ENCODE results near the gene CNTNAP2. TPM values are rescaled to one million over a fixed set of nuclear protein-coding genes. Genes with fewer than 3 reads are reported as not detected.

CNTNAP2 gene
- polyA plus RNA-seq, 10 donors: 5.6 to 19.6 (median 11.4) TPM

- no peak for DNase-seq
Measured at GRCh38 chr7:146414373-146414772, 297.8 kb downstream of the CNTNAP2 start.

GRCh38 chr7:146414937-146415336 is 298.3 kb downstream of the CNTNAP2 start:
- DNase-seq: no peak

- DNase-seq: no peak
Measured at GRCh38 chr7:146417176-146417575, 300.6 kb downstream of the CNTNAP2 start.

GRCh38 chr7:146423446-146423845 is 306.8 kb downstream of the CNTNAP2 start:
- peak; percentile 15 to 42 (median 27) for DNase-seq

- DNase-seq: peak; percentile 11 to 54 (median 53)
Measured at GRCh38 chr7:146424084-146424483, 307.5 kb downstream of the CNTNAP2 start.

- no peak for DNase-seq
Measured at GRCh38 chr7:146433501-146433900, 316.9 kb downstream of the CNTNAP2 start.

DNA sequence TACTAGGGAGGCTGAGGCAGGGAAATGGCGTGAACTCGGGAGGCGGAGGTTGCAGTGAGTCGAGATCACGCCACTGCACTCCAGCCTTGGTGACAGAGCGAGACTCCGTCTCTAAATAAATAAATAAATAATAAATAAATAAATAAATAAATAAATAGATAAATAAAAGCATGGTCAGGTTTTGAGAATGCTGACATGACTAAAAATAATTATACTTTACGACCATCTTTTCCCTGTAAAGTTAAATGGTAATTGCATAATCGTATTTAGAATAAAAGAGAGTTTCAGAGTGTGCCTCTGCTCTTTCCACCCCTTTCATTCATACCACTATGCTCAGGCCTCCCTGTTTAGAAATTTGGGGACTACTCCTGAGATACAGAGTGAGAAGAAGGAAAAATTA is 326.5 kb downstream of the CNTNAP2 start:
- DNase-seq: no peak

DNA sequence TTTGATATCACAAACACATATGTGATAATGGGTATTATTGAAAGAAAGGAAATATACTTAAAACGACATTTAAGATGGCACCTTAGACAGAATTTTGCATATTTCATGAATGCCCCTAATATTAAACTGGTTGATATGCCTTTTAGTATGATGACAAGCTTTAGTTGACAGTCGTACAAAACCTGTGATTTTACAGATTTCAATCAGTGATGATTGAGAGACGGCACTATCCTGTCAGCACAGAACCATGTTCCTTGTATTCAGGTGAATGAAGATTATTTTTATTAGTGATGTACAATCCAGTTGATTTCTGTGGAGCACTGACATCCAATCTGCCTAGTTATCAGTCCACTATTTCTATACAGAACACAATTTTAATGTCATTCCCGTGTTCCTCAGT is 333.0 kb downstream of the CNTNAP2 start:
- no peak for DNase-seq

GRCh38 chr7:146455091-146455655 is 338.6 kb downstream of the CNTNAP2 start:
- peak in 2 of 3 donors; percentile 6 to 43 for DNase-seq

GRCh38 chr7:146479040-146479439 is 362.4 kb downstream of the CNTNAP2 start:
- no peak for DNase-seq

DNA sequence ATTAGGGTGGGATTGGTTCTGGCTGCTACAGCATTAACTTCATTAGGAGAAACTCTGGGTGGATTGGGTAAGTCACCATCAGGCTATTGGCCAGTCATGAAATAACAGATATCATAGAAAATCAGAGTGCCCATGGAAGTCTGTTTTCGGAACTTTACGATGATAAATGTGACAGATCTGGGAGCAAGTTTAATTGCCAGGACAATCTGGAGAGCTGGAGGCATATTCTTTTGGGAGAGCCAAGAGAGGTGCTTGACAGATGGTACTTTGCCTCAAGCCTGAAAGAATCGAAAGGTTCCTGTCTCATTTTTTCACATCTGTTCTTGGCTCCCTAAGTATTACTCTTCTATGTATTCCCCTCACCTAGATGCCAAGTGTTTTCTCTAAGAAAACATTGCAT is 369.9 kb downstream of the CNTNAP2 start:
- no peak for DNase-seq

- no peak for DNase-seq
Measured at GRCh38 chr7:146492017-146492416, 375.4 kb downstream of the CNTNAP2 start.

DNA sequence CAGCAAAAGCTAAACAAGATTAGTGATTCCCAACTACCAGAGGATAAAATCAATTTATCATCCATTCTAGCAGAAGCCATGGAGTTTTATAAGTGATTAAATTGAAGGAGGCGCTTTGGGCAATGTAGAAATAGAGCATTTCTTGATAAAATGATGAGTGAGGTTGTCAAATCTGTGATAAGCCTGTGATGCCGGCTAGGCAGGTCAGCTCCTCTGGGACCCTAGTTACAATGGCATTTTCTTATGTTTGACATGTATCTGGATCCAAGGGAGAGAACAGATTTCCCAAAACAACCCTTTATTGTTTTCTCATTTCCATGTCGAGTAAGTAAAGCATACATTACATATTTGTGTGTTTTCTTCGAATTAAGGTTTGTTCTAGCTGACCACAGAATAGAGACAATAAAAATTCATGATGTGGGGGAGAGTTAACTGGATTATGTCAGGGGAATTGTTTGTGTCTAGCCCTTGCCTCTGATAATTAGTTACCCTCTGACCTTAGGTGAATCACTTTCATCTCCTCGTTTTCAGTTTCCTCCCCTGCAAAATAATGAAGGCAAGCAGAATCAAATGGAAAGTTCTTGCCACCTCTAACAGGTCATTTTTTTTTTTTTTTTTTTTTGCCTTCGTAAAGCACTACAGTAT is 378.5 kb downstream of the CNTNAP2 start:
- no peak for DNase-seq

GRCh38 chr7:146496657-146497056 is 380.1 kb downstream of the CNTNAP2 start:
- no peak for DNase-seq

- no peak for DNase-seq
Measured at GRCh38 chr7:146499970-146500369, 383.4 kb downstream of the CNTNAP2 start.

GRCh38 chr7:146503844-146504243 is 387.2 kb downstream of the CNTNAP2 start:
- DNase-seq: no peak

DNA sequence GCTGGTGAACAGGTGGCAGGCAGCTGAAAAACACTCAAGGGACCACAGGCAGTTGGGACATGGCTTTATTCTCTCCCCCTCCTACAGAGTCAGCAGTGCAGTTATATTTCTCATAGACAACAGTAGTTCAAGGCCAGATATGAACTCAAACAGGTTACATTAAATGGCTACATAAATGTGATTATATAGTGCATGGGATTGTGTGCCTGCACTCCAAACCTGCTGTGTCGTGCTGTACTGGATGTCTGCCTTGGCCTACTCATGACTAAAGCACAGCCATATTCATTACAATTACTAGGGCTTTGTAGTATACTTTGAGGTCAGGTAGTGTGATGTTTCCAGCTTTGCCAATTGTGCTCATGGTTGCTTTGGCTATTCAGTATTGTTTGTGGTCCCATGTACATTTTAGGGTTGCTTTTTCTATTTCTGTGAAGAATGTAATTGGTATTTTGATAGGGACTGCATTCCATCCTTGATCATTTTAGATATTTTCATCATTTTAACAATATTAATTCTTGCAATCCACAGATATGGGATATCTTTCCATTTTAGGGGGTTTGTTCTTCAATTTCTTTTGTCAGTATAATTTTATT is 393.6 kb downstream of the CNTNAP2 start:
- DNase-seq: no peak

GRCh38 chr7:146514304-146514703 is 397.7 kb downstream of the CNTNAP2 start:
- DNase-seq: no peak

DNA sequence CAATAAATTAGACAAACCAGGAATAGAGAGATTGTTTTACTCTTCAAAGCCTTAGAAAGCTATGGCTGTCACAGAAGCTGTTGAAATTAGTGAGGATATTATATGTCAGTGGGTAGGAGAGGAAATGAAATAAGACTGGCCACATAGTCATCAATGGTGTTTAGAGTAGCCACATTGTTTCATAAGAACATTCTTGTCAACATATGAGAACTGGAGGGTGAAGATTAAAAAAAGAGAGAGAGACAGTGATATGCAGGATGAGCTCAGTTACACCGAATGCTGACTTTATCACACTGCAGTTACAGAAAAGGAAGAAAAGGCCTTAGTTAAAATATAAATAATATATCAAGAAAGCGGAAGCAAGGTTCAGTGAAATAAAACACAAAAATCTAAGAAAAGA is 412.0 kb downstream of the CNTNAP2 start:
- DNase-seq: no peak

- no peak for DNase-seq
Measured at GRCh38 chr7:146539836-146540235, 423.2 kb downstream of the CNTNAP2 start.

DNA sequence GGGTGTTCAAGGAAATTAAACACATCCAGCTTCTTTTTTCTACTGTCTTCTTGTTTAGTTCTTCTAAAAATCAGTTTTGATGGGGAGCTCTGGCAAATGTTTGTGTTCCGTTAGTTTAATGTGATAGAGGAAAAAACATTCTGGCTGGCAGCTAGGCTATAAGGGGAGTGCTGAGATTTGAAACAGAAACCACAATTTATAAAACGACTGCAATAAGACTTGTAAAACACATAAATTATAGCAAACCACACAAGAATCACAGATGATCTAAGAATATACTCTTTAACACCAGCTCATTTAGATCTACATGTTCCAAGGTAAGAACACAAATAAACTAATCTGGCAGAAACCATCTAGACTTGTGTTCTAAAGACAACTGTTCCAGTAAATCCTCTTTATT is 425.5 kb downstream of the CNTNAP2 start:
- no peak for DNase-seq

GRCh38 chr7:146544748-146545147 is 428.1 kb downstream of the CNTNAP2 start:
- DNase-seq: no peak

DNA sequence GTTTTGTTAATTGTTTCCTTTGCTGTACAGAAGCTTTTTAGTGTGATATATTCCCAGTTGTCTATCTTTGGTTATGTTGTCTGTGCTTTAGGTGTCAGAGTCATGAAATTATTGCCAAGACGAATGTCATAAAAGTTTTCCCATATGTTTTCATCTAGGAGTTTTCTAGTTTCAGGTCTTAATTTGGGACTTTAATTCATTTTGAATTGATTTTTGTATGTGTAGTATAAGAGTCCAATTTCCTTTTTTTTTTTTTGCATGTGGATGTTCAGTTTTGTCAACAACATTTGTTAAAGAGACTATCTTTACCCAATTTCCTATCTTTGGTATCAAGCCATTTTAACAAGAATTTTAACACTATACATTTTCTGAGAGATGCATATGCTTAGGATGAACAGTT is 432.2 kb downstream of the CNTNAP2 start:
- no peak for DNase-seq

DNA sequence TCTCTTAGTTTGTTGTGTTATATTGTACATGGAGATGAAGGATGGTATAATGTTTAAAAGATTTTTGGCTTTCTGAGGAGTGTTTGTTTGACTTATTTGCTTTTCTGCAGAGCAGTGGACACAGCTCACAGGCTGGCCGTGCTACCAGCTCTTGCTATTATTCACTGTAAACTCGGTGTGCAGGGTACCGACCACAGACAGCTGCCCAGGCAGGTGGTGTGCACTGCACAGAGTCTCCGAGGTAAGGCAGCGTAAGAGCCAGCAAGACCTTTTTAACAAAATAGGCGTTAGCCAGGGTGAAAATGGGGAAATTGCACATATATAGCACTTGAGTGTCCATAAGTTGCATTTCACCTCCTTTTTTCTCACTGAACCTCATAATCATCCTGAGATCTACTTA is 438.0 kb downstream of the CNTNAP2 start:
- DNase-seq: no peak
